ENCODE data around the gene SCUBE1.

The SCUBE1 gene

GRCh38 chr22:43325176-43325575 is 18.0 kb downstream of the SCUBE1 start:
- no peak for DNase-seq

- no peak for DNase-seq
Observed at GRCh38 chr22:43320943-43321900, 21.9 kb downstream of the SCUBE1 start.

GRCh38 chr22:43319661-43320486 is 23.3 kb downstream of the SCUBE1 start:
- DNase-seq = no peak

GRCh38 chr22:43317239-43317638 is 25.9 kb downstream of the SCUBE1 start:
- no peak for DNase-seq

DNA sequence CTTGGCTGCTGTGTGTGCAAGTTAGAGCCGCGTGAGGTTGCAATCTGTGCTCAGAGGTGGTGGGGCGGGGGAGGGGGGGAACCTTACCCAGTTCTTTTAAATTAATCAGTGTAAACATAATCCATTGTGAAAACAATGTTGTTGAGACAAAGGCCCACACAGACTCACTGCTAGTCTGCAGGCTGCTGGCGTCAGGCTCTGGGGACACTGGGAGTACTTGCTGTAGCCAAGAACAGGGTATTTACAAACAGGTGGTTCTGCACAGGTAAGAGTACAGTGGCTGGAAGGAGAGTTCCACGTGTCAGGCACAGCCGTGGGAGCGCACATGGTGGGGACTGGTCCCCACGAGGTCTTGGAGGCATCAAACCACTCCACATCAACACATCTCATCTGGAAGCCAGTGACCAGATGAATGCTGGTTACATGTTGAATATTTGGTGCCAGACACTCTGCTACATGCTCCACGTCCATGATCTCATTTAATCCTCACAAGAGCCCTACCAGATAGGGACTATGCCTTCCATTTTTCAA is 27.4 kb downstream of the SCUBE1 start:
- no peak for DNase-seq

DNA sequence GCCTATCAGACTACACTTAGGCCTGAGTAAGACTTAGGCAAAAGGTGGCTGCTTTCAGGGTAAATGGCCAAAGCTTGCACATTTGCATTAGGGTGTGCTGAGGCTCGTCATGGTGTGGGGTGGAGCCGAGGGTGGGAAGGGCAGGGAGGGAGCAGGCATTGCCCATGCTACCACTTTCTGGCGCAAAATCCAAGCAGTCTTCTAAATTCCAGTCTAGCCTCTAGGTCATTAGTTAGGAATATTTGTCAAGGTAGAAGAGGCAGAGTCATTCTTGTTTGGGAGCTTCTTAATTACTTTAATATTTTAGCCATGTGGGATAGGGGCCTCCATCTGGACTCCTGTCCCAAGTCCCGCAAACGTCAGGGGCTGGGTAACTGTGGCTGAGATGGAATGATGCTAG is 28.6 kb downstream of the SCUBE1 start:
- DNase-seq = no peak

GRCh38 chr22:43313890-43314474 is 29.2 kb downstream of the SCUBE1 start:
- DNase-seq = no peak

DNA sequence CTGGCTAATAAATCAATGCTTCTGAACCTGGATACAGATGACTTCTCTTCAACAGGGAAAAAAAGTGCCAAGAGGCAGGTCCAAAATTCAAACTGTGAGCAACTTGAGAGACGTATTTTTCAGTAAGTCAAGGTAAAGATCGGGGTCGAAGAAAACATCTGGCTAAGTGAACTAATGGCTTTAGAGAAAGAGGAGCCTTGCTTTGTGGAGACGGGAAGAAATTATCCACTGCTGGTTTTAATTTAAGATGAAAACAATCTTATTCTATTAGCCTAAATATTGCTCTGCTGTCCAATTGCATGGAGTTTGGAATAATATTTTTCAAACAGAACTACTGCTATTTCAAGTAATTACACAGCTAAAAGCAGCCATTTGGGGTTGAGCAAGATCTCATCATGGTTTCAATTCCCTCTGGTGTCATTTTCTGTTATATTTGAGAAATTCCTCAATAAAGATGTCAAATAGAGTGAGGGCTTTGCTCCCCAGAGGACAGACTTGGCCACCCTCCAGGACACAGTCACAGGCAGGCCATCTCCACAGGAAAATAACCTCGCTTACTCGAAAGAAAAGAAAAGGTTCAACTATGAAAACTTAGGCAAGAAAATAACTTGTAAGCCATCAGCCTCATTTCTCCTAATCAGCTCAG is 29.8 kb downstream of the SCUBE1 start:
- no peak for DNase-seq

- no peak for DNase-seq
Observed at GRCh38 chr22:43312608-43313007, 30.6 kb downstream of the SCUBE1 start.

DNA sequence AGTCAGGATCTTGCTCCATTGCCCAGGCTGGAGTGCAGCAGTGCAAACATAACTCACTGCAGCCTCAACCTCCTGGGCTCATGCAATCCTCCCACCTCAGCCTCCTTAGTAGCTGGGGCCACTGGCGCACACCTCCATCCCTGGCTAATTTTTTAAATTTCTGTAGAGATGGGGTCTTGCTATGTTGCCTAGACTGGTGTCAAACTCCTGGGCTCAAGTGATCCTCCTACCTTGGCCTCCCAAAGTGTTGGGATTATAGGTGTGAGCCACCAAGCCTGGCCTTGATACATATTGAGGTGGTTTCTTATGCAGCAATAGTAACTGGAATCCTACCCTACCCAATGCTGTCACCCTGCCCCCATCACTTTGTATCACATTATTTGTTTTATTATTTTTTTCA is 32.4 kb downstream of the SCUBE1 start:
- no peak for DNase-seq

DNA sequence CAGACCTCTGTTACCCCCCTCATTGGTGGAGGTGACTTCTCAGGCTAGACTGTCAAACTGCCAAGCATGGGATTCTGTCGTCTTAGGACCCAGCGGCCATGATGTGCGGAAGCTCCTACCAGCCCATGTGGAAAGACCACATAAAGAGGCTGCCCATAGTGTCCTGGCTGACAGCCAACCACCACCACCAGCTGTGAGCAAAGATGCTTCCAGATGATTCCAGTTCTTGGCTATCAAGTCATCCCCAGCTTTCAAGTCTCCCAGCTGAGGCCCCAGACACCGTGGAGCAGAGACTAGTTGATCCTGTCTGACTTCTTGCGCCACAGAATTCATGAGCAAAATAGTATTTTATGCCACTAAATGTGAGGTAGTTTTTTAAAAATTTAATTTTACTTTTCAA is 32.9 kb downstream of the SCUBE1 start:
- DNase-seq = no peak

DNA sequence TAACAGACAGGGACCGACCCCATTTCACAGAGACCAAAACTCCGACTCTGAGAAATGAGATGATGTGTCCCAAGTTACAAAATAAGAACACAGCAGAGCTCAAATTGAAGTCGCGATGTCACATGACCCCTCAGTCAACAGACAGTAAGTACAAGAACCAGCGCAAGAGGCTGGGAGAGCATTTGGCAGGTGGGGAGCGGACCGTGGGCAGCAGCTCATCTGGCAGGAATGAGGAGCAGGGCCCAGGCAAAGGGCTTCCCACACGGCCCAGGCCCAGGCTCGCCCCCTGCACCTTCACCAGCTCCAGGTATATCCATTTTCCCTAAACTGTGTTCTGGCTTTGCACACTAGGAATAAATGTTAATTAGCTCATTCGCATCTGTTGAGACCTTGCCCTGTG is 34.3 kb downstream of the SCUBE1 start:
- DNase-seq = no peak

GRCh38 chr22:43308060-43308830 is 34.9 kb downstream of the SCUBE1 start:
- no peak for DNase-seq

- no peak for DNase-seq
Observed at GRCh38 chr22:43305806-43306205, 37.4 kb downstream of the SCUBE1 start.

- DNase-seq = no peak
Observed at GRCh38 chr22:43304831-43305590, 38.2 kb downstream of the SCUBE1 start.

GRCh38 chr22:43303751-43304150 is 39.4 kb downstream of the SCUBE1 start:
- DNase-seq = no peak

DNA sequence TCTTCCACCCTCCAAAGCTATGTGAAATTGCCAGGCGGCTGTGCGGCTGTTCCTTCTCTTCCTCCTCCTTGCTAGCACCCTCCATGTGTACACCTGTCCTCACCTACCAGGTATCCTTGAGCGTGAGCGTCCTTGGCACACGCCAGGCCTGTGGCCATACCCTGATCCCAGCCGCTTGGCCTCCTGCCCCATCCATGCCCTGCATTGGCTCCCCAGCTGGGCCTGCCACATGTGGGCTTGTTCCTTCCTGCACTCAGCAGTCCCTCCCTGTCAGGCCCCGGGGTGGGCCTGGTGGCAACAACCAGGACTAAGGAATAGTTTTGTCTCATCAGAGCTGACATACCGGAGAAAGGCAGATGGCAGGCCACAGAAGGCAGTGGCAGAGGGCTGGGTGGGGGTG is 40.0 kb downstream of the SCUBE1 start:
- DNase-seq = no peak

DNA sequence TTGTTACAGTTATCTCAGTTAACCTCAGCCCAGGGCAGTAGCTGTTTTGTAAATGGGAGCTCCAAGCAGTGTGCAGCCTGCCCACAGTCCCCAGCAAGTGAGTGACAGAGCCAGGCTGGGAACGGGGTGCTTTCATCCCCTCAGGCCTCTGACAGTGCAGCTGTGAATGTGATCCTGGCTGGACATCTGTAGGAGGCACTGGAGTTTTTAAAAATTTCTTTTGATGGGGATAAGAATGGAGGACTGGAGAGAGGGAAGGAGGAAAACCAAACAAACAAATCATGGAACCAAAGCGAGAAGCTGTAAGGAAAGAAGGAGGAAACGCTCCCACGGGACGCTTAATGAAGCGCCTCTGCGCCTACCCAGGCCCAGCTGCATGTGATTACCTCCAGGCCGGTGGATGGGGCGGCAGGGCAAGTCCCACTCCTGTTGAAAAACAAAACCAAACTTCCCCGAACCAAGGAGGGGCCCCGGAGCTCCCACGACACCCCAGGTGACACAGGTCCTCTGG is 40.6 kb downstream of the SCUBE1 start:
- no peak for DNase-seq

GRCh38 chr22:43301866-43302265 is 41.3 kb downstream of the SCUBE1 start:
- no peak for DNase-seq

- no peak for DNase-seq
Observed at GRCh38 chr22:43300891-43301676, 42.1 kb downstream of the SCUBE1 start.

All from activated T-cell treated with anti-CD3 and anti-CD28 coated beads, Interleukin-2, amount 50 U/mL, for 48 hours (primary cell).